Measurements from ENCODE around the gene ARL6IP6.
"Not testable (repeated sequence)": the region's sequence is repeated elsewhere in the genome, so short reads cannot be mapped to it uniquely, and the experiment has no call there.

The ARL6IP6 gene

GRCh38 chr2:152722639-152723038, 4.2 kb downstream of the ARL6IP6 start:
- DNase-seq (ENCODE audit: low spot score), result not testable (repeated sequence)

DNA sequence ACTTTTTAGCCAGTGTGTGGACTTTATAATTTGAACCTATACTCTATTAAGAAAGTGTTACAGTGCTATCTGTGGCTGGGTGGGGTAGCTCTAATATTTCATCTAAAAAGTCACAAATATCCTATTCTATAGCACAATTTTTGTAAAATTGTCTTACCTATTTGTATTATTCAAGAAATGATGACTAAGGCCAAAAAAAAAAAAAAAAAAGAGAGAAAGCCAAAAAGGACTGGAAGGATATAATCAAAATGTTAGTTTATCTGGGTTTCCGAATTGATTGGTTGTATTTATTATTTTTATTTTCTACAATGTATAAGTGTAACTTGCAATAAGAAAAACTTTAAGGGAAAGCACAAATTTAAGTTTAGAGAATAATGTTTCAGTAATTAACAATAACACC, 5.5 kb downstream of the ARL6IP6 start:
- DNase-seq (ENCODE audit: low spot score), result no peak

- no peak for DNase-seq (ENCODE audit: low spot score)
Observed at GRCh38 chr2:152729844-152730243, 11.4 kb downstream of the ARL6IP6 start.

DNA sequence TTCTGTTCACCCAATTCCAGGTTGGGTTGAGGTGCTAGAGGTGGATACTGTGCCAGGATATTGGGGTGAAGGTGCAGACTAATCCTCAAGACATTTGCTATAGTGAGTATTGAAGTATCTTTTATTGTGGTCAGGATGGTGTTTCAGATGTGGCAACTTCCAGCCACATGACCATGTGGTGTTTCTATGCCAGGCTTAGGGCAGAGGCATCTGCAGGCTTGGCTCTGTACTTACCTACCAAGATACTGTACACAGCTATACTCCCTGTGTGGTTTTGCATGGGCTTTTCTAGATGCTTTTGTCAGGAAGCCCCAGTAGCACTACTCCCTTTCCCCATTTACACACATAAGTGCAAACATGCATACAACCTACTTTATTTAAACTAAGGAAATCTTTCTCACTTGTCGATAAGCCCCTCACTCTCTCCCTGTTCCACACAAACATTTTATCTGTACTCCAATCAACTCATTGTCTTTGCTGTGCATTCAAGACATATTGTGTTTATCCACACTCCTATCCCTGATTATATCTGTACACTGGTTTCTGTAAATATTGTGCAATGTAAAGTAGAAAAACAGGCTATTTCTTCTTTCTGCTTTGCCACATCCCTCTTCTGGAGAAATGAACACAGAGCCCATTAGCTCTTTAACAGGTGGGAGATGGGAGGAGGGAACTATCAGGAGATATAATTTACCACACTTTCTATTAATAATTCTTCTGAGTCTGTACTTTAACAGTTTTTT, 12.3 kb downstream of the ARL6IP6 start:
- no peak for DNase-seq (ENCODE audit: low spot score)

DNA sequence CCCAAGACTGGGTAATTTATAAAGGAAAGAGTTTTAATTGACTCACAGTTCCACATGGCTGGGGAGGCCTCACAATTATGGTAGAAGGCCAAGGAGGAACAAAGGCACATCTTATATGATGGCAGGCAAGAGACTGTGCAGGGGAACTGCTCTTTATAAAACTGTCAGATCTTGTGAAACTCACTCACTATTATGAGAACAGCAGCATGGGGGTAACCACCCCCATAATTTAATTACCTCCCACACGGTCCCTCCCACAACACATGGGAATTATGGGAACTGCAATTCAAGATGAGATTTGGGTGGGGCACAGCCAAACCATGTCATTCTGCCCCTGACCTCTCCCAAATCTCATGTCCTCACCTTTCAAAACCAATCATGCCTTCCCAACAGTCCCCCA, 19.1 kb downstream of the ARL6IP6 start:
- not testable (repeated sequence) for DNase-seq (ENCODE audit: low spot score)

- no peak for DNase-seq (ENCODE audit: low spot score)
Observed at GRCh38 chr2:152738438-152738837, 20.0 kb downstream of the ARL6IP6 start.

GRCh38 chr2:152739705-152740104, 21.3 kb downstream of the ARL6IP6 start:
- DNase-seq (ENCODE audit: low spot score), result not testable (repeated sequence)

DNA sequence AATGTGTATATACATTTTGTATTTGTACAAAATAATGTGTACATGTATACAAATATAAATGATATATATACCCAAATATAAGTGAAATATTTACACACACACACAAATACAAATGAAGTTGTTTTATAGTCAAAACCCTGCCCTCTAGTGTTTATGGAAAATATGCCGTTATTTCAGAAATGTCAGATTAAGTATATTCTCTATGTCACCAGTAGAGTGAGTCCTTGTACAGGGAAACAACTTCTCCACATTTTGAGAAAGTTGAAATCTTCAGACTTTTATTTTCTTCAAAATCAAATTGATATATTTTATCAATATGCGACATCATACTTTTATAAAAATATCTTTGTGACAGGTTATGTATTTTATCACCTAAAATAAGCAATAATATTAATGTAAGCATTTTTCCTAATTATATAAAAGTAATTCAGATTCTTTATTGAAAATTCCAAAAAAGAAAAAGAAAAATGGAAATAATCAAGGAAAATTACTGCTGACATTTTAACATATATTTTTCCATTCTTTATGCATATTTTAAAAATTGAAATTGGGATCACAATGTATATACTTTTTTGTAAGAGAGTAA, 22.4 kb downstream of the ARL6IP6 start:
- DNase-seq (ENCODE audit: low spot score), result peak; percentile 60

DNA sequence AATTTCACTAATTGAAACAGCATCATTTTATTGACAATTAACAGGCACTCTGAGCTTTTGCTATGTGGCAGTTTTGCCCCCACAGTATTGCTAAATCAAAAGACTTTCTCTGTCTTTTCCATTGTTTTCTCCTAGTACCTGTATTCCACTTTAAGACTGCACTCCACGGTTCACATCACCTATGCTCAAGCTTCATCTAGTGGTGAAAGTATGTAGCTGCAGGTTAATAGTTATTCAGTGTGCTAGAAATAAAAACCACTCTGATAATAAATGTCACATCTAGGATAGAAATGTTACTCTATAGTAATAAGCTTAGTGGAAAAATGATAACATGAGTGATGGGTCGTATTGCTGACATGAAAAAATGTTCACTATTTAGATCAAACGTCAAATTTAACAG, 24.6 kb downstream of the ARL6IP6 start:
- no peak for DNase-seq (ENCODE audit: low spot score)

DNA sequence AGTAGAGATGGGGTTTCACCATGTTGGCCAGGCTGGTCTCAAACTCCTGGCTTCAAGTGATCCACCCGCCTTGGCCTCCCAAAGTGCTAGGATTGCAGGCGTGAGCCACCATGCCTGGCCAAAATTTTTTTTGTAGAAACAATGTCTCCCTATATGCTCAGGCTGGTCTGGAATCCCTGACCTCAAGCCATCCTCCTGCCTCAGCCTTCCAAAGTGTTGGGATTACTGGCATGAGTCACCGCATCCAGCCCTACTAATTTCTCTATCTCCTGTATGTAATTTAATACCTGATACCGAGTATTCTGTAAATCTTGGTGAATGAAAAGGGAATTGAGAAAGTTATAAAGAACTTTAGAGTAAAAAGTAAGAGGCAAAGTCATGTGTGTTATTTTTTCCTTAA, 29.3 kb downstream of the ARL6IP6 start:
- not testable (repeated sequence) for DNase-seq (ENCODE audit: low spot score)

DNA sequence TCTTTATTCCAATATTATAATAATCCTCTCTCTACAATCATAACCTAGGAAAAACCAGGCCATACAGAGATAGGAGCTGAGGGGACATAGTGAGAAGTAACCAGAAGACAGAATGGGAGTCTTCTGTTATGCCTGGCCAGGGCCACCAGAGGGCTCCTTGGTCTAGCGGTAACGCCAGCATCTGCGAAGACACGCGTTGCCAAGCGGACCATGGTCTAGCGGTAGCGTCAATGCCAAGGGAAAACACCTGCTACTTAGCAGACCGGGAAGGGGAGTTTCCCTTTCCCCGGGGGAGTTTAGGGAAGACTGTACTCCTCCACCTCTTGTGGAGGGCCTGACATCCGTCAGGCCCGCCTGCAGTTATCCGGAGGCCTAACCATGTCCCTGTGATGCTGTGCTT, 36.6 kb downstream of the ARL6IP6 start:
- no peak for DNase-seq (ENCODE audit: low spot score)

DNA sequence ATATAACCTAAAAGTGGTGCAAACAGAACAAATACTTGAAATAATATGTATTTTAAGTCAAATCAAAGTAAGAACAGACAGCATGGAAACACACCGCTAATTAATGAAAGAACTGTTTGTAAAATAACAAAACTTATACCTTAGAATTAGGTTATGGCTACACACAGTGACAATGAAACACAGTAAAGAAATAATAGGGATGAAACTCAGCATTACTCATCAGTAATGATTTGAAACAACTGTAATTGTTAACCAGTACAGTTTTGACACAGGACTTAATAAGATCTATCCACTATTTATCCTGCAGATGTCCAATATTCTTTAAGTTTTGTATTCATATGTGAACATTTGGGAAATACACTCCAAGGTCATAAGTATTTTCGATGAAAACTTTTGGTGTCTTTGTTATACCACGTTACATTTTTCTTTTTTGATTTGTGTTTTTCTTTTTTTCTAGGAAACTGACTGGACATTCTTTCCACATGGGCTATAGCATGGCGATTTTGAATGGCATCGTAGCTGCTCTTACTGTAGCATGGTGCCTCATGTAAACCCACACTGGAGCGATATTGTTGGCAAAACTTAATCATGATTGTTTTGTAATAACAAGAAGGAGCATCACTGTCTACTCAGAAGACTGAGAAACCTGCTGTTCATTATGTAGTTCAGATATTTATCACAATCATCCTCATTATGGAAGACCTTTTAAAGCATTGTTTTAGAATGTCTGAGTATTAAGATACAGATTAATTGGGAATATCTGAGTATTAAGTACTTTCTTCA, 41.1 kb downstream of the ARL6IP6 start:
- no peak for DNase-seq (ENCODE audit: low spot score)

DNA sequence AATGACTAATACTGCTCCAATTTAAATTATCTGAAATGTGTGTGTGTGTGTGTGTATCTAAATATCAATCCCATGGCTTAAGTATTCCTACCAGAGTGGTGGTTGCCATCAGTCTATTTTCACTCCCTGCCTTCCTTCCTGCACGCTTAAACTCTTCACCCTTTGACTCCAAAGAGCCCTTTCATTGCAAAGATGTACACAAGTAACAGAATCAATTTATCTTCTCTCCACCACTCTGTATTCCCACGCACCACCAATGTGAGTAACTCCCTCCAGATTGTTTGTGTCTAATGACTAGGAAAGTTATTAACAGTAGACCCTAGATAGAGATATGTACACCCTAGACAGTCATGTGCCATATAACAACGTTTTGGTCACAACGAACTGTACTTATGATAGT, 42.8 kb downstream of the ARL6IP6 start:
- no peak for DNase-seq (ENCODE audit: low spot score)

GRCh38 chr2:152762202-152762601, 43.8 kb downstream of the ARL6IP6 start:
- DNase-seq (ENCODE audit: low spot score), result no peak

- DNase-seq (ENCODE audit: low spot score), result not testable (repeated sequence)
Observed at GRCh38 chr2:152763208-152763607, 44.8 kb downstream of the ARL6IP6 start.

DNA sequence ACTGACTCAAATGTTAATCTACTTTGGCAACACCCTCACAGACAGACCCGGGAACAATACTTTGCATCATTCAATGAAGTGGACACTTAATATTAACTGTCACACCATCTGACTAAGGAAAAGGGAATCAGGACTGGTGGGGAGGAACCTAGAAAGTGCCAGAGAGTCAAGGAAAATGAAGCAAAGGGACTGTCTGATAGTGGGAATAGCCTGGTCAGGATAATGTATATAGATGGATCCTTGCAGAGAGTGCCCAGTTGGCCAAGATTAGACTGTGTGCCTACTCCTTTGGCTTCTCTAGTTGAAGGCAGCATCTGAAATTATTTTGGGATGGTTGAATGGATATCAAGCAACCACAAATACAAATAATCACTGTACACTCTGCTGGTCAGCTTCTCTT, 45.2 kb downstream of the ARL6IP6 start:
- DNase-seq (ENCODE audit: low spot score), result no peak

DNA sequence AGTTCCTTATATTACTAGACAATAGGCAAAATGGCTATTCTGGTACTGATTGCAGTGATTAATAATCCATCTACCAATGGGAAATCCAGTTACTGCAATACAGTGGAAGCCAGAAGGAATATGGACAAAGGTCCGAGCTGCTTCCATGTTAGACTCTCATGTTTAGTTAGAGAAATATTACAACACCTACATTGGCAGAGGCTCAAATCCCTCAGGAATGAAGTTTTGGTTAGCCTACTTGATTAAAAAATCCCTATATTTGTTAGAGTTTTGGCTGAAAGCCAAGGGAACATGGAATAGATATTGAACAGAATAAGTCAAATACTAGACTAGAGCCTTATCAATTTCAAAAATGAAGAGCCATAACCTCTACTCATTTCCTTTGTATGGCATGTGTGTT, 48.5 kb downstream of the ARL6IP6 start:
- no peak for DNase-seq (ENCODE audit: low spot score)

GRCh38 chr2:152781175-152781574, 62.8 kb downstream of the ARL6IP6 start:
- no peak for DNase-seq (ENCODE audit: low spot score)

GRCh38 chr2:152782171-152782570, 63.8 kb downstream of the ARL6IP6 start:
- no peak for DNase-seq (ENCODE audit: low spot score)

GRCh38 chr2:152790883-152791282, 72.5 kb downstream of the ARL6IP6 start:
- no peak for DNase-seq (ENCODE audit: low spot score)

GRCh38 chr2:152791979-152792378, 73.6 kb downstream of the ARL6IP6 start:
- DNase-seq (ENCODE audit: low spot score), result no peak

DNA sequence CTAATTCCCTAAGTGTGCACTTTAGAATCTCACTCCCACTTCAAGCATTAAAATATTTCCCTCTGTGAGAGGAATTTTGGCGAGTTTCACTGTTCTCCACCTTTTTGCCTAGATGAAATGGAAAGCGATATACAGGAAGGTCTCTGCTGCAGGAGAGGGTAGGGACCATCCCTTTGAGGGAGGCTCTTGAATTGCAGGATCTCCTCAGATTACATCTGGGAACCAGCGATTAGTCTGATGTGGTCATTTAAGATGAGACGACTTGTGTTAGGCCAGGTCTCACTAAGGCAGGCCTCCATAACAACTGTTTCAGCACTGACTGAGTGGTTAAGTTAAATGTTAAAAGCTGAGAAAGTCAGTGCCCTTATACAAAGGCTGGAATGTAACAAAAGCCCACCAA, 74.6 kb downstream of the ARL6IP6 start:
- no peak for DNase-seq (ENCODE audit: low spot score)

GRCh38 chr2:152796941-152797340, 78.5 kb downstream of the ARL6IP6 start:
- DNase-seq (ENCODE audit: low spot score), result no peak
